Measurements from ENCODE around the gene RELN.

DNA sequence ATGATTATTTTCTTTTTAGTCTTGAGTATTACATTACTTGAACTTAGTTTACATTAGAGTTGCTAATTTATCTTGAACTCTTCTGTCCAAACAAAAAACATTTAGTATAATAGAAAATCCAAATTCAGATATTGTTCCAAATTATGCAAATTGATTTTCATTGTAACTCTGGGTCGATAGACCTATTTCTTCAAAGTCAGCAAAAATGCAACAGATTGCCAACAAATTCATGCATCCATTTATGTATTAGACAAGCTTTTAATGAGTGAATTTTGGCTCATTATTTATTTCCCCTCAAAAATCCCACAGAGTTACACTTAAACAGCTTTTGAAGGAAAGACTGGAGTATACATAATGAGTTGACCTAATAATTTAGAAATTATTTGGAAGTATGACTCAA is 240.8 kb downstream of the RELN start:
- TF ChIP-seq TCF7L2 (IDR thresholded peaks at IDR 0.05; ENCODE audit: borderline replicate concordance, extremely low read depth, insufficient read depth, insufficient read length) (no peak), JUND (IDR thresholded peaks at IDR 0.05) (no peak), EZH2phosphoT487 (IDR thresholded peaks at IDR 0.05; ENCODE audit: borderline replicate concordance) (no peak), REST (IDR thresholded peaks at IDR 0.05; ENCODE audit: low read depth) (no peak), CEBPB (IDR thresholded peaks at IDR 0.05; ENCODE audit: low read depth) (no peak), ZBTB33 (IDR thresholded peaks at IDR 0.05; ENCODE audit: extremely low read depth, insufficient replicate concordance, low read length) (no peak), EZH2 (IDR thresholded peaks at IDR 0.05) (no peak), CBX3 (IDR thresholded peaks at IDR 0.05; ENCODE audit: low read depth) (no peak)
- TF ChIP-seq, protein P1, sequence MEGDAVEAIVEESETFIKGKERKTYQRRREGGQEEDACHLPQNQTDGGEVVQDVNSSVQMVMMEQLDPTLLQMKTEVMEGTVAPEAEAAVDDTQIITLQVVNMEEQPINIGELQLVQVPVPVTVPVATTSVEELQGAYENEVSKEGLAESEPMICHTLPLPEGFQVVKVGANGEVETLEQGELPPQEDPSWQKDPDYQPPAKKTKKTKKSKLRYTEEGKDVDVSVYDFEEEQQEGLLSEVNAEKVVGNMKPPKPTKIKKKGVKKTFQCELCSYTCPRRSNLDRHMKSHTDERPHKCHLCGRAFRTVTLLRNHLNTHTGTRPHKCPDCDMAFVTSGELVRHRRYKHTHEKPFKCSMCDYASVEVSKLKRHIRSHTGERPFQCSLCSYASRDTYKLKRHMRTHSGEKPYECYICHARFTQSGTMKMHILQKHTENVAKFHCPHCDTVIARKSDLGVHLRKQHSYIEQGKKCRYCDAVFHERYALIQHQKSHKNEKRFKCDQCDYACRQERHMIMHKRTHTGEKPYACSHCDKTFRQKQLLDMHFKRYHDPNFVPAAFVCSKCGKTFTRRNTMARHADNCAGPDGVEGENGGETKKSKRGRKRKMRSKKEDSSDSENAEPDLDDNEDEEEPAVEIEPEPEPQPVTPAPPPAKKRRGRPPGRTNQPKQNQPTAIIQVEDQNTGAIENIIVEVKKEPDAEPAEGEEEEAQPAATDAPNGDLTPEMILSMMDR (IDR thresholded peaks at IDR 0.05 in 2 of 3, conservative IDR thresholded peaks at IDR 0.05 in 1 of 3; ENCODE audit: borderline replicate concordance in 1 of 3, insufficient read depth in 1 of 3, low read depth in 2 of 3, low read length in 2 of 3), result no peak

Measured in HCT116 (cell line).